HK-2 (cell line): ENCODE data around the gene TENT5C.
"Not testable (repeated sequence)": the region's sequence is repeated elsewhere in the genome, so short reads cannot be mapped to it uniquely, and the experiment has no call there.

Source experiments
- DNase-seq: peaks from one replicate; pipeline ENCODE4 v3.0.0-alpha.2; 2018; ENCODE audit not compliant: unreplicated experiment

TENT5C gene

DNA sequence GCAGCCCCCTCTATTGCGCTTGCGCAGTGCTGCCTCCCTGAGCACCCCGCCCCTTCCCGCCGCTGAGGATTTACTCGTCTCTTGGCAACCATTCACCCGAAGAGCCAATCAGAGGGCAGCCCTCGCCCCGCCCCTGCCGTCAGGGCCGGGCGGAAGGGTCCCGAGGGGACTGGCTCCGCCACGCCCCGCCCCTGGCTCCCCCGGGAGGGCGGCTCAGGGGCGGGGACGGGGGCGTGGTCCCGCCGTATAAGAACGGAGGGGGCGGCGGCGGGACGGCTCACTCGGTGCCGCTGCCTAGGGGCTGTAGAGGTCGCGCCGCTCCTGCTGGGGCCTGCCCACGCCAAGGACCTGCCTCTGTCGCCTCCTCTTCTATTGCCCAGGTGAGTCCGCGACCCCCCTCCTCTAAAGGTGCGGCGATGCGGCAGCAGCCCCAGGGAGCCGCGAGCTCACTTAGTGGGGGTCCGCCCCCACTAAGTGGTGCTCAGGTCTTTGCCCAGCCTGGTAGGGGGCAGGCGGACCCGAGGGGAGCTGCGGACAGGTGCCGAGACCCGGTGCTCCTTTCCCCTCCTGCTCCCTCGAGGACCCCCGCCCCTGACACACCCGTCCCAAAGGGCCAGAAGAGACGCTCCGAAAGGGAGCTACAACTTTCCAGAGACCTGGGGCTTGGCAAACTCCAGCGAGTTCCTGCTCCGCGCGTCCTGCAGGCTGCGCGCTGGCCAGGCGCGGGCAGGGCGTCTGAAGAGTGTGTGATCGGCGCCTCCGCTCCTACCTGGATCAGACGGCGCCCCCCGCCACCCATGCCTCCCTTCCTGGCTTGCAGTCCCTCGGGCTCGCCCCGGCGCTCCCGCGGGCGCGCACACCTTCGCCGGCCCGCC, at the start of gene TENT5C:
TSS of gene TENT5C (plus strand) at position 275 of the 875 bp plus-strand sequence. CDS start 16,821 bp downstream, outside the sequence.
- DNase-seq, result peak; percentile 95

DNA sequence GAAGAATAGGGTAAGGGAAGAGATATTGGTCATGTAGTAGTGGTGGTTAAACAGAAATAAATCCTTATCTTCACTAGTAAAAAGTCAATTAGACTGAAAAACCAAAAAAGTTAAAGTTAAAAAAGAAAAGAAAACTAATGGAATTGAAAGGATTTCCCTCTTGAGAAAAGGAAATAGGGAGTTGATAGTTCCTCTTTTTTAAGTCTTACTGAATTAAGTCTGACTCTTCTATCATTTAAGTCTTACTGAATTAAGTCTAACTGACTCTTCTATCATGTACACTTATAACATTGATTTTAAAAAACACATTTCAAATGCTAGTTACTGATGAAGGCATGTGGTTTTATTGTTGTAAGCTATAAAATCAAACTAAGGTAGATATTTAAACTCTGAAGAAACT, 49.5 kb upstream of the TENT5C start:
- no peak for DNase-seq

DNA sequence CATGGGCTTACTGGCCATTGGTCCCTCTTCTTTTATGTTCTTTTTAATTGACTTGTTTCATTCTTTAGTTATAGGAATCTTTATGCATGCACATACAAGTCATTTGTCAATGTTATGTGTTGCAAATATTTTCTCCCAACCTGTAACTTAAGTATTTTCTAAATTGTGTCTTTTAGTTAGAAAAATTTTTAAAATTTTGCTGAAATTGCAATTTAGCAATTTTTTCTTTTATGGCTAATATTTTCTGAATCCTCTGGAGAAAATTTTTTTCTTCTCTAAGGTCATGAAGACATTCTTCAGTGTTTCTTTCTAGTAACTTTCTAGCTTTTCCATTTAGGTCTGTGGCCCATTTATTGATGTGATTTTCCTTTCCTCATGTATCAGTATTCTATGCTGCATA, 48.9 kb upstream of the TENT5C start:
- DNase-seq, result no peak

DNA sequence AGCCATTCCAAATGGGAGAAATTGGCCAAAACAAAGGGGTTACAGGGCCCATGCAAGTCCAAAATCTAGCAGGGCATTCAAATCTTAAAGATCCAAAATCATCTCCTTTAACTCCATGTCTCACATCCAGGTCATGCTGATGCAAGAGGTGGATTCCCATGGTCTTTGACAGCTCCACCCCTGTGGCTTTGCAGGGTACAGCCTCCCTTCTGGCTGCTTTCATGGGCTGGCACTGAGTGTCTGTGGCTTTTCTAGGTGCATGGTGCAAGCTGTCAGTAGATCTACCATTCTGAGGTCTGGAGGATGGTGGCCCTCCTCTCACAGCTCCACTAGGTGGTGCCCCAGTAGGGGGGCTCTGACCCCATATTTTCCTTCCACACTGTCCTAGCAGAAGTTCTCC, 47.4 kb upstream of the TENT5C start:
- not testable (repeated sequence) for DNase-seq

DNA sequence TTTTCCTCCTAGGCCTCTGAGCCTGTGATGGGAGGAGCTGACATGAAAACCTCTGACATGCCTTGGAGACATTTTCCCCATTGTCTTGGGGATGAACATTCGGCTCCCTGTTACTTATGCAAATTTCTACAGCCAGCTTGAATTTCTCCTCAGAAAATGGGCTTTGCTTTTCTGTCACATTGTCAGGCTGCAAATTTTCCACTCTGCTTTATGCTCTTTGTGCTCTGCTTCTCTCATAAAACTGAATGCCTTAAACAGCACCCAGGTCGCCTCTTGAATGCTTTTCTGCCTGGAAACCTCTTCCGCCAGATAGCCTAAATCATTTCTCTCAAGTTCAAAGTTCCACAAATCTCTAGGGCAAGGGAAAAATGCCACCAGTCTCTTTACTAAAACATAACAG, 46.7 kb upstream of the TENT5C start:
- DNase-seq, result no peak

DNA sequence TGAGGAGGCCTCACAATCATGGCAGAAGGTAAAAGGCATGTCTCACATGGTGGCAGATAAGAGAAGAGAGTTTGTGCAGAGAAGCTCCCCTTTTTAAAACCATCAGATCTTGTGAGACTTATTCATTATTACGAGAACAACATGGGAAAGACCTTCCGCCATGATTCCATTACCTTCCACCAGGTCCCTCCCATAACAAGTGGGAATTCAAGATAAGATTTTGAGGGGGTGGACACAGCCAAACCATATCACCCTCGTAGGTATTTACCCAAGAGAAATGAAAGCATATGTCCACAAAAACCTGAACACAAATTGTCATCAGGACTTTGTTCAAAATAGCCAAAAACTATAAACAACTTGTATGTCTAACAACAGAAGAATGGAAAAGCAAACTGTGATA, 45.9 kb upstream of the TENT5C start:
- DNase-seq, result no peak

DNA sequence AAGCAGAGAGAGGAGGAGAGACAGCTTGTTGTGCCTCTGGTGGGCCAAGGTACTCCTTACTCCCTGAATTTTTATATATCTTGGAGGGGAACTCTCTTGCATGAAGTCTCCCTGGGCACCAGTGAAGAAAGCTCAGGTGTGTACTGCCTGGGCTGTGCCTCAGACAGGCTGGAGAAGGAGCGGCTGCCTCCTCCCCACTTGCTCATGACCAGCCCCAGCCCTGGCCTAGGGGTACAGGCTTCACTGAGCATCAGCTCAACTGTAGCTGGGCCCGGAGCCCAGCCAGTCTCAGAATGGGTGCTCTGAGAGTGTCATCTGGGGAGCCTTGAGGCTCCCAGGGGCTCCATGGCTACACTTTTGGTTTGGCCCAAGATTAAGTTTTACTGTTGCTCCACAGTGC, 44.8 kb upstream of the TENT5C start:
- DNase-seq, result no peak

DNA sequence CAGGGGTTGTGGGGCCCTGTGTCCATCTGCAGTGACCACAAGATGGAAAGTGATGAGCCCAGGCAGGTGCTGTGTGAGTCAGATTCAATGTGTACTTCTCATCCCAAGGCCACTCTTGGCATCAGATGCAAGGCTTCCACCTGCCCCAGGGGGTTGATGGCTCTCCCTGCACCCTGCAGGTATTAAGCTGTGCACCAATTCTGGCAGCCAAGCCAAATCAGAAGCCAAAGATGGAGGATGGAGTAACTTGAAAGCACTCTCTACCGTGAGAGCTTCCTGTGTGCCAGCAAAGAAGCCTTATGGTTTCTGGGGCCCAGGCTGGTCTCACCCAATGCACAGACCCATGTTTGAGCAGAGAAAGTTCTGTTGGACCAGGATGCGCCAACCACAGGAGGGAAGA, 44.3 kb upstream of the TENT5C start:
- no peak for DNase-seq

DNA sequence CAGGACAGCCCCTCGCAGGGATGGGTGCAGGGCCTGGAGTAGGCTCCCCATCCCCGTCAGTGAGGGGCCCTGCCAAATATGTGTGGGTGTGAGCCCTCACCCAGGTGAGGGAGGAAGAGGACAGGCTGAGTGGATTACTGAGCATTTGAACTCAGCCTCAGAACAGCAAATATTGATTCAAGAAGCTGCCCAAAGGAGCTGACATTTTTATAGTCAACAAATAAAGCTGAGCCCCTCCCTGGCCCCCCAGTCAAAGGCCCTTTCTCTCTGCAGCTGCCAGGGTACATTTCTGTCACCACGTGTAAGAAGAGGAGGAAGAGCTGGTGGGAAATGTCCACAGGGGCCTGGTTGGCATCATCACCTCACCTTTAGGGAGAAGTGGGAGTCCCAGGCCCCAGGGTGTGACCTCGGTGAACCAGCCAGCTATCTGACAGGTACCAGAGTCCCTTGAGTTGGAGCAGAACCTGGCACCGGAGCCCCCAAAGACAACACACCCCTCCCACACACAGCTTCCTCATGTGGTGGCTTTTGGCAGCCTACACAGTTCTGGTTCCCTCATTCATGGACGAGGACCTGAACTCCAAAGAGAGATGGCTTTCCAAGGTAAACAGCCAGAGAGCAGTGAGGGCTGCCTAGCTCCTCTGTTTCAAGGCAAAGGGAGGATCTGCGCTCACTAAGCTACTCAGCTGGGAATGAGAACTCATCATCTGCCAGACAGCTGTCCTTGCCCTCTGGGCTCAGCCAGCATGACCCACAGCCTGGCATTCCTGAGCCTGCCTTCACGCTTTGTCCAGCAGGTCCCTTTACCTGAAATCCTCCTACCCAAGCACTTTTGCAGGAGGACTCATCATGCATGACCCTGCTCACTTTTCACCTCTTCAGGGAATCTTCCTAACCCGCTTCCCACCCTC, 43.0 kb upstream of the TENT5C start:
- DNase-seq, result no peak

DNA sequence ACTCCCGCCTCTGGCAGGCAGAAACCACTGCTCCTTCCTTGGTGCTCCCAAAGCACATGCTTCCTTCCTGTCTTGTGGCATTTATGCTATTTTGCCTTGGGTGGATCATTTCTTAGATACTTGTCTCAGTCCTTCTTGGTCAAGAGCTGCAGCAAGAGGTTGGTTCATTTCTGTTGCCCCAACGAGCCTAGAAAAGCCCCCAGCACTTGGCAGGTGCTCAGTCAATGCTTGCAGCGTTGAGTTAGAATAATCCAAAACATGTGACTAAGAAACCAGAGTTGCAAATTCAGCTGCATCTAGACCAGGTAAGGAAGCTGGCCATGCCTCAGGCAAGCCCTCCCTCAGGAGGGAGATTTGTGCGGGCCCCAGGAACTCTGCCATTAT, 42.4 kb upstream of the TENT5C start:
- DNase-seq, result no peak

DNA sequence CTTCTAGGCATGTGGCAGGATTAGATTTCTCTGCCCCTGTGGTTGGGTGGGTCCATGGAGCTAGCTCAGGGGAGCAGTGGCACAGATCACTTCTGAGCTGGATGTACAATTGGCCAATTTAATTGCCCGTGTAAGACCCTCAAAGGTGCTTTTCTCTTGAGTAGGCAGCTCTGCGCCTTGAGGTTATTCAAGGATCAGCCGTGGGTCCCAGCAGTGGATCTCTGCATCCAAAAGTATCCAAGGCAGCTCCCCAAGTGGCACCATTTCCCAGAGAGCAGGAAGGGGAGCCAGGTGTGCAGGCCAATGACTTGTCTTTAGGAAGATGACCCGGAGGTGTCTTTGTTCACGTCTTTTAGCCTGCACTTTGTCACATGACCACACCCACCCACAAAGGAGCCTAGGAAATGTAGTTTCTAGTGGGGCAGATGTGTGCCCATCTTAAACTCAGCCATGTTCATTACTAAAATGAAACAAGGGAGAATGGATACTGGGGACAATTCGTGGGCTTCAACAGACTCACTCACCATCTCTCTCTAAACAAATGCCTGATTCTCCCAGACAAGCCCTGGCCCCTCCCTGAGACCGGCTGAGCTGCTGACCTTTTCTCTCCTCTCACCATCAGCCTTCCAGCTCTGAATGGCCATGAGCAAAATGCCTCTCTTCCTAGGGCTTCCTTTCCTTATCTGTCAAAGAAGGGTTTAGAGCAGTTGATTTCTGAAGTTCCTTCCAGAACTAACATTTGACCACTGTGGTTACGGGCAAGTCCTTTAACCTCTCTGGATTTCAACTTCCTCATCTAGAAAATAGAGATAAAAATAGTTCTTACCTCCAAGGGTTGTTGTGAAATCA, 41.4 kb upstream of the TENT5C start:
- DNase-seq, result no peak

DNA sequence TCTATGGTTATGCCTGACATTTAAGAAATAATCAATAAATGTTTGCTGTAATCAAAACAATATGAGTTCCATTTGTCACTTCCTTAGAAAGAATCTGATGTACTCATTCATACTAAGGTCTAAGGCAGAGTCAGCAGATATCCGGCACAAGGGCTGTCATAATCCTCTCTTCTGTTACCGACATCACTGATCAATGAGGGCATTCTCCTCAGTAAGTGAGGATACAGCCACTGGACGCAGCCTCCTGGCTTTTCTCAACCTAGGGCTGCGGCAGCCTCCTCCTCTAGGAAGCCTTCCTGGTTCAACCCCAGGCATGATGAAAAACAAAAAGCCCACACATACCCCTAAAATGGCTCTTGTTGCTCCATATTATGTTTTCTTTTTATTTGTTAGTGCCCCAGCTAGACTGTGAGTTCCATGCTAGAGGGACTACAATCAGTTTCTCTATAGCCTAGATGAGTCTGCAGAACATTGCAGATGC, 40.7 kb upstream of the TENT5C start:
- DNase-seq, result no peak

DNA sequence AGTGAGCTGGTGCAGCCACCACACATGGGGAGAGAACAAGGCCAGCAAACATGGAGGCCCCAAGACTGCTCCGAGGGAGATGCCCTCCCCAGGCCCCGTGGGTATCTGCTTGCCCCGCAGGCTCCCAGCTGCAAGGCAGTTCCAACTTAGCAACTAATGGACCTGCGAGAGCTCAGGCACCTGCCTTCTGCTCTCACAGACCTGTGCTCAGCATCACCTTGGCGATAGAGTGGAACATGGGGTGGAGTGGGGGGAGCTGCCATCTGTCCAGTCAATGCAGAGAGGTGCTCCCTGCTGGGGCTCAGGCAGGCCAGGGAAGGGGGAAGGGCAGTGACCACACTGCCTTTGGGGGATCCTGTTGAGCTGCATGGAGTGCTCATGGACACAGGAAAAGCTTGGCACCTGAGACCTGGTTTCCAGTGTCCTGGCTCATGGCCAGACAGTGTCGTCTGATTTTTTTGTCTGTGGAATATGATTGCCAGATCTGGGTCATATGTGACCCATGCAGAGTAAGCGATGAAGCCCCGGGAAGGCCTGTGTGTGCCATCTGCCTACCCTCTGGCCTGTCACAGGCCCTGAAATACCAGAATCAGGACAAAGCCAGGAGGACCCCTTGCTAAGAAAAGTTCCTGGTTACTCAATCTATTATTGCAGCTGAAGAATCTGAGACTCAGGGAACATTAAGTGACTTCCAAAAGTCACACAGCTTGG, 39.9 kb upstream of the TENT5C start:
- no peak for DNase-seq

DNA sequence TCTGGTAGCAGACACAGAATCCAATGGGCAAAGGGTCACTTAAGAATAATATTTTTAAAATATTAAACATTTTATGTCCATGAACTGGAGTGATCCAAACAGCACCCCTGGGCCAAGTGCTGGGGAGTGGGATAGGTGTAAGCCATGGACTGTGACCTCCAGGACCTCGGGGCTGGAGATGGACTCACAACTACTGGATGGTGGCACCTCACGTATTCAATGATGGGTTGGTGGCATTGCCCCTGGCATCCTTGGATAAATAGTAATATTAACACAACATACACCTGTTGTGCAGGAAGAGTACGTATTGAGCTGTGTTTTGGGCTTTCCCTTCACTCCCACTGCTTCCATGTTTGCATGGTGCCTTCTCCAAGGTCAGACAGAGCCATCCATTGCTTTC, 39.3 kb upstream of the TENT5C start:
- no peak for DNase-seq

DNA sequence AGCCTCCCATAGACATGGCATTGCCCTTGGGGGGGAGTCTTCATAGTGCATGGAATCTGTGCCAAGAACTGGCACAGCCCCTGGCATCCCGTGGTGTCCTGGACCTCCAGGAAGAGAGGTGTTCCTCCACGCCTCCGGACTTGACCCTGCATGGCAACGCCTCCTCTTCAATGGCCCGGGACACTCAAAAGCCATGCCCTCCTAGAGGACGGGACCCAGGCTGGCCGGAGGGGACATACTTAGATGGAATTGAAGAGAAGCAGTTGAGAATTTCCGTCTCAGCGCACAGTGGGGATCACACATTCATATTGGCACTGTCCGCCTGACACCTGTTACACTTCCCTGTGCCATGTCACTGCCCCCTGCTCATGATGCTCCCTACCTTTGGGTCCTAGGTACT, 38.4 kb upstream of the TENT5C start:
- DNase-seq, result no peak

DNA sequence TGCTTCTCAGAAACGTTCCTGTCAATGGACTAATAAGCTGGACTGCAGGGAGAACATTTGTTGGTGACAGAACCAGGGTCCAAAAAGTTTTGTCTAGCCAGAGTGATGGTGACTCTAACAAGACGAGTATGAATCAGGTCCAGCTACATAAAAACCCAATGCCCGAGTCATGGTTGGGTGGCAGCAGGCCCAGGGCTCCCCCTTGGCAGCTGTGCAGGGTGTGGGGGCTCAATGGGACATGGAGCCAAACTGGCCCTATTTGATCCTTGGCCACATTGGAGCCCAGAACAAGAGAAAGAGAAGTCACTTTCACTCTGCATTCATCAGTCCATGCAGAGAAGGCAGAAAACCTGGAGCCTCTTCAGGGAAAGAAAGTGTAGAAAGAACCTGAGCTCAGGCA, 37.9 kb upstream of the TENT5C start:
- DNase-seq, result no peak

DNA sequence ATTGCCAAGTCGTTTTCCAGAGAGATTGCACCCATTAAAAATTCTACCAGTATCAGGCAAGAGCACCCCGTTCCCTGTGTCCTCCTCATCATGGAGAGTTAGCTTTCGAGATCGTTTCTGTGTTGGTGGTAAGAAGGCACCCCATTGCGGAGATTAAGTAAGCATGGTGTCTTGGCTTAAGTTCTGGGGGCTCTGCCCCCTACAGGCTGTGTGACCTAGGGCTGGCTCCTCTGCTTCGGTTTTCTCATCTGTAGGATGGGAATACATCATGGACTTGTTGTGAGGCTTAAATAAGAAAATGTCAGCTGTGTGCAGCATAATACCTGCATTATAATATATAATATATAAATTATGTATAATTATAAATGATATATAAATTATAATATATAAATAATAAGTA, 36.8 kb upstream of the TENT5C start:
- DNase-seq, result no peak

DNA sequence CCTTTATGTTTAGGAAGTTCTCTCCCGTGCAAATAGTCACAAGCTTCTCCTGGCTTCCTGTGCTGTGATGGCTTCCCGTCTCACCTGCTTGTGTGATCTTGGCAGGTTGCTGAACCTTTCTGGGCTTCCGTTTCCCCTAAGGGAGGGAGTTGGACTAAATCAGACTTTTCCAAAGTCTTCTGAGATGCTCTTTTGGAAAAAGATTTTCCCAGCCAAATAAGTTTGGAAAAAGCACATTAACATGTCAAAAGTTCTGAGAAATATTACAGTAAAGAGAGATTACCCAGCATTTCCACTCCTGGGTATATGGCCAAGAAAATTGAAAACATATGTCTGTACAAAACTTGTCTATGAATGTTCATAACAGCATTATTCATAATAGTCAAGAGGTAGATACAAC, 36.0 kb upstream of the TENT5C start:
- no peak for DNase-seq

DNA sequence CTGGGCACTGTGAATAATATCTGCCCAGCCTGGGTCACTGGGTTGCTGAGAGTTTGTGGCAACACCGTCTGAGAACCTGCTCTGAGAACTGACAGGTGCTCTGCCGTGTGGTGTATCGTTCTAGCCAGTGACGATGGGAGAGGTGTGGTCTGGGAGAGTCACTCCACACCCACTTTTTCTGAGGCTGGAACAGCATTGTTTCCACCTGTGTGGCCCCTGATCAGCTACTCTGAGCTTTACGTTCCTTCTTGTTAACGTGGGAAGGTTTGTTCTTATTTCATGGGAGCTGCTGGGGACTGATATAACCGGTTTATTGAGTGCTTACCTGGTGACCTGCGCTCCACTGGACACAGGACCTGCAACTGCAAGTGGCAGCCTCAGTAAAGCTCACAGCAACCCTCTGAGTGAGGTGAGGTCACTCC, 34.8 kb upstream of the TENT5C start:
- no peak for DNase-seq

DNA sequence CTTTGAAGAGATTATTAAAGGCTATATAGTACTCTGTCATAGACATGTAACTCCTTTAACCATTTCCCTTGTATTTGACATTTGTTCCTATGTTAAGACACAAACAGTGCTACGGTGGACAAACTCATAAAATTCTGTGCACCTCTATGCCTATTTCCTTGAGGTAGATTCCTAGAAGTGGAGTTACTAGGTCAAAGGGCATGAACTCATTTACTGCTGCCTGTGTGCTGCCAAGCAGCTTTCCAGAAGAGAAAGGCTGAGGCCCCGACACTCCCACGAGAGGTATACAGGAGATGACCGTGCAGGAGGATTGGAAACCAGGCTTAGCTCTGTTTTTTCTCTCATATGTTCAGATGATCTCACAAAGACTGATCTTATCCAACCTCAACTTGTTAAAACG, 34.4 kb upstream of the TENT5C start:
- no peak for DNase-seq

DNA sequence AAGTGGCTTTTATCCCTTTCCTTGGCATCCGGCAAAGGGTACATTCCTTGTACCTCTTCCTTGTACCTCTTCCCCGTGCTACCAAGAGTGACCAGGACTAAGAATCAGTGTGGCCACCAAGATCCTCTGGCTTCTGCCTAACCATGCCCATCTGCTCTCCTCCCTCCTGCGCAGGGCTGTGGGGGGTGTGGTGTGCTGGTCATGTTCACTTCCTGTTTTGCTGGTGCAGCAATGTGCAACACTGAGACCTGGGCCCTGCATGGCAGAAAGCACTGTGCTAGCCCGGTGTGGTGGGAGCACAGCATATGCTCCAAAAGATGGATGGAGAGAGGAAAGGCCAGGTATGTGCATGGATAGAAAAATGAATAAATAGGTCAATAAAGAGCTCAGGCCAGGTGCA, 33.3 kb upstream of the TENT5C start:
- no peak for DNase-seq
